GM18873 (cell line): Measurements from ENCODE around the gene UTP25.
"Not testable (repeated sequence)": the region's sequence is repeated elsewhere in the genome, so short reads cannot be mapped to it uniquely, and the experiment has no call there.

Experiments
- ATAC-seq: cut with Tn5 transposase; IDR thresholded peaks from one replicate; pipeline ENCODE4 v1.9.1; 2021; ENCODE audit warnings: mild to moderate bottlenecking, moderate library complexity, moderate number of reproducible peaks; ENCODE audit not compliant: unreplicated experiment, low FRiP score

The UTP25 gene

GRCh38 chr1:209870151-209870831 lies 42.5 kb downstream of the UTP25 start:
- no peak for ATAC-seq

- ATAC-seq: no peak
These were observed 43.2 kb downstream of the UTP25 start for GRCh38 chr1:209871006-209871405.

GRCh38 chr1:209871430-209871829 lies 43.7 kb downstream of the UTP25 start:
- no peak for ATAC-seq

- no peak for ATAC-seq
These were observed 45.5 kb downstream of the UTP25 start for GRCh38 chr1:209873067-209873799.

GRCh38 chr1:209875515-209875914 lies 47.7 kb downstream of the UTP25 start:
- no peak for ATAC-seq

- no peak for ATAC-seq
These were observed 48.5 kb downstream of the UTP25 start for GRCh38 chr1:209876078-209876800.

- no peak for ATAC-seq
These were observed 49.5 kb downstream of the UTP25 start for GRCh38 chr1:209877087-209877764.

GRCh38 chr1:209878964-209879363 lies 51.2 kb downstream of the UTP25 start:
- no peak for ATAC-seq

GRCh38 chr1:209879539-209879938 lies 51.8 kb downstream of the UTP25 start:
- no peak for ATAC-seq

GRCh38 chr1:209880031-209880430 lies 52.3 kb downstream of the UTP25 start:
- ATAC-seq: no peak

GRCh38 chr1:209881619-209882018 lies 53.8 kb downstream of the UTP25 start:
- ATAC-seq: no peak

GRCh38 chr1:209882286-209882685 lies 54.5 kb downstream of the UTP25 start:
- ATAC-seq: no peak

GRCh38 chr1:209882942-209883340 lies 55.2 kb downstream of the UTP25 start:
- ATAC-seq: no peak

GRCh38 chr1:209883341-209883971 lies 55.7 kb downstream of the UTP25 start:
- no peak for ATAC-seq

- ATAC-seq: no peak
These were observed 56.5 kb downstream of the UTP25 start for GRCh38 chr1:209884249-209884648.

- ATAC-seq: peak; percentile 74
These were observed 56.9 kb downstream of the UTP25 start for GRCh38 chr1:209884665-209885117.

- ATAC-seq: no peak
These were observed 57.8 kb downstream of the UTP25 start for GRCh38 chr1:209885403-209886218.

- ATAC-seq: no peak
These were observed 58.4 kb downstream of the UTP25 start for GRCh38 chr1:209886219-209886536.

GRCh38 chr1:209888291-209889076 lies 60.7 kb downstream of the UTP25 start:
- not testable (repeated sequence) for ATAC-seq
